Fibroblast of villous mesenchyme (primary cell): ENCODE data around the gene TSPAN4. TPM values are rescaled to one million over a fixed set of nuclear protein-coding genes. Genes with fewer than 3 reads are reported as not detected.
A peak's percentile ranks its signal among the peaks of the same experiment; 100 is the strongest.

Source experiments
- DNase-seq: peaks from one replicate; pipeline ENCODE4 v3.0.0-alpha.2; 2010; ENCODE audit warnings: low read depth
- H3K4me3 ChIP-seq: 2 replicates; pipeline ENCODE4 v1.5.1; 2011; ENCODE audit warnings: low read depth, mild to moderate bottlenecking, low read length
- total RNA-seq: library from RNA; depleted of rRNA; stranded (reverse); fragments of >200 nt; gene quantifications from 2 replicates; pipeline ENCODE4 v1.2.3, GENCODE V29; 2012
- TF ChIP-seq, protein P1 (sequence below): IDR thresholded peaks from 2 replicates; pipeline ENCODE4 v1.5.1; 2012; ENCODE audit warnings: low read depth, mild to moderate bottlenecking, low read length; ENCODE audit not compliant: insufficient read depth

Gene TSPAN4
- total RNA-seq, 1 donor: 113 TPM

DNA sequence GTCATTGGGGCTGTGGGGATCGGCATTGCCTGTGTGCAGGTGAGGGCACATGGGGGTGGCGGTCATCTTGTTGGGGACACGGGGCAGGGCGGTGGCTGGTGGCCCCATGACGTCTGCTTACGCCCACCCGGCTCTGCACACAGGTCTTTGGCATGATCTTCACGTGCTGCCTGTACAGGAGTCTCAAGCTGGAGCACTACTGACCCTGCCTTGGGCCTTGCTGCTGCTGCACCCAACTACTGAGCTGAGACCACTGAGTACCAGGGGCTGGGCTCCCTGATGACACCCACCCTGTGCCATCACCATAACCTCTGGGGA is 4.7 kb upstream of the TSPAN4 start:
- no peak overlapping the region for H3K4me3 ChIP-seq
- DNase-seq: no peak
- TF ChIP-seq, protein P1, sequence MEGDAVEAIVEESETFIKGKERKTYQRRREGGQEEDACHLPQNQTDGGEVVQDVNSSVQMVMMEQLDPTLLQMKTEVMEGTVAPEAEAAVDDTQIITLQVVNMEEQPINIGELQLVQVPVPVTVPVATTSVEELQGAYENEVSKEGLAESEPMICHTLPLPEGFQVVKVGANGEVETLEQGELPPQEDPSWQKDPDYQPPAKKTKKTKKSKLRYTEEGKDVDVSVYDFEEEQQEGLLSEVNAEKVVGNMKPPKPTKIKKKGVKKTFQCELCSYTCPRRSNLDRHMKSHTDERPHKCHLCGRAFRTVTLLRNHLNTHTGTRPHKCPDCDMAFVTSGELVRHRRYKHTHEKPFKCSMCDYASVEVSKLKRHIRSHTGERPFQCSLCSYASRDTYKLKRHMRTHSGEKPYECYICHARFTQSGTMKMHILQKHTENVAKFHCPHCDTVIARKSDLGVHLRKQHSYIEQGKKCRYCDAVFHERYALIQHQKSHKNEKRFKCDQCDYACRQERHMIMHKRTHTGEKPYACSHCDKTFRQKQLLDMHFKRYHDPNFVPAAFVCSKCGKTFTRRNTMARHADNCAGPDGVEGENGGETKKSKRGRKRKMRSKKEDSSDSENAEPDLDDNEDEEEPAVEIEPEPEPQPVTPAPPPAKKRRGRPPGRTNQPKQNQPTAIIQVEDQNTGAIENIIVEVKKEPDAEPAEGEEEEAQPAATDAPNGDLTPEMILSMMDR: no peak

DNA sequence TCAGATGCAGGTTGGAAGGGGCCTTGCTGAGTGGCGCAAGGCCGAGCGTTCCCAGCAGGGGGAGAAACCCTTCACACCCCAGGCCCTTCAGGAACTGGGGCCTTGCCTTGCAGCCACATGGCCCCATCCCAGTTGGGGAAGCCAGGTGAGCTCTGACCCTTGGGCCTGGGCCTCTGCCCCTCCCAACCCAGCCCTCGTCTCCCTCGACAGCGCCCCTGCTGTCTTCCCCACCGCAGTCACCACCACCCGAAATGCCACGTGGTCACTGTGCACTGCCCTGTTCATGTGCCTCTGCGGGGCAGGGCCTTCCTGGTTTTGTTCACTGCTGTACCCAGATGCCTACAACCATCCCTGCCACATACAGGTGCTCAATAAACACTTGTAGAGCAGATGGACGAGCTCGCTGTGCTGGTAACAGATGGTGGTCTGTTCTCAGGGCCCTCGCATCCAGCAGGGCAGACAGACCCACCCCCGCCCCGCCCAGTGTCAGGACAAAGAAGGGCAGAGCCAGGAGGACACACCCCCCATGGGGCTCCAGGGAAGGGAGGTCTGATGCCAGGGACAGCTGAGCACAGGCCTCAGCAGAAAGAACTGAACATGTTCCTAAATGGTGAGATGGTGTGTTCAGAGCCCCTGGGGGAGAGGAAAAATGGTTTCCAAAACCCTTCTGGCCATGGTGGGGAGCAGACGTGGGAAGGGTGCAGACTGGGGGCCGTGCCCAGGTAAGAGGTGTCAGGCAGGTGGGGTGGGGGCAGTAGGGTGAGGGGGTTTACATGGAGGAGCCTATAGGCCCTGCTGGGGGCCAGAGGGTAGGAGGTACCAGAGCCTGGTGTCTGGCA is 4.0 kb upstream of the TSPAN4 start:
- TF ChIP-seq, protein P1: peak; percentile 28
- no peak overlapping the region for H3K4me3 ChIP-seq
- DNase-seq: no peak

DNA sequence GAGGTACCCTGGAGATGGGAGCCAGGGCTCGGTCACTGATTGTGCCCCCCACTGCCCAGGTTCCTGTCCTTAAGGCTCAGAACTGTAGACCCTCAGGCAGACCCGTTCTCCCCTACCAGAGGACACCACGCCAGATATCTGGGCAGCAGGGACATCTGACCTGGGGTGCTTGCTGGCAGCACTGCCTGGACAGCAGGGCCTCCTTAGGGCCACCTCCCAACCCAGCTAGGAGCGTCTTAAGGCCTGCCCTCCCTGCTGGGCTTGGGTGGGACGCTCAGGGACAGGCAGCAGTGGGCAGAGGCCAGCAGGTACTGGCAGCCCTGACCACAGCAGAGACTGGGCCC is 3.4 kb upstream of the TSPAN4 start:
- TF ChIP-seq, protein P1: no peak
- no peak for DNase-seq

DNA sequence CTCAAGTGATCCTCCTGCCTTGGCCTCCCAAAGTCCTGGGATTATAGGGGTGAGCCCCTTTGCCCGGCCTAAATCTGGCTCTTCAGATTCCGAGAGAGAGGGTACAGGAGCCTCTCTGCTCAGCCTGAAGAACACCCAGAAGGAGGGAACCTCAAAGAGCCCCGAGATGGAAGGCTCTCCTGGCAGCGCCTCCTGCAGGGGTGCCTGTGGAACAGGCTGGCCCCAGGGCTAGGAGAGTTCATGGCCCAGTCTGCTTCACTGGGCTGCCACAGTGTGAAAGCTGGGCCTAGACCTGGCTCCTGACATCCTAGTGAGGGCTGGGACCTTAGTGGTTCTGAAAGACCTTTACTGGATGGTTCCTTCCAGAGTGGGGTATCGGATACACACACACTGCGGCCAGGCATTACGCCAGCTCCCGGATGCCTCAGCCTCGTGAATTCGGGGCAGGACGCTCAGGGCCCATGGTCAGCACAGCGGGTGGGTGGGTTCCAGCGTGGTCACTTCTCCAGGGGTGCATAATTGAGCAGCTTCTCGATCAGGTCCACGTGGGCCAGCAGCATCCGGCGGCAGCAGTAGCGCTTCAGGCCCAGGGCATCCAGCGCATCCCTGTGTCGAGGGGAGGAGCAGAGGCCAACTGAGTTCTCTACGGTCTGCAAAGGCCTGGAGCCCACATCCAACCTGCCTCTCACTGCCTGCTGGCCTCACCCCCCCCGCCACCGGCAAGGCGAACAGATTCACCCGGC is 2.6 kb upstream of the TSPAN4 start:
- TF ChIP-seq, protein P1: peak; percentile 30
- peak overlapping the region; percentile 86 for H3K4me3 ChIP-seq
- no peak for DNase-seq

More for the DNA sequence above, 3.4 kb upstream of the TSPAN4 start:
- H3K4me3 ChIP-seq: no peak overlapping the region

DNA sequence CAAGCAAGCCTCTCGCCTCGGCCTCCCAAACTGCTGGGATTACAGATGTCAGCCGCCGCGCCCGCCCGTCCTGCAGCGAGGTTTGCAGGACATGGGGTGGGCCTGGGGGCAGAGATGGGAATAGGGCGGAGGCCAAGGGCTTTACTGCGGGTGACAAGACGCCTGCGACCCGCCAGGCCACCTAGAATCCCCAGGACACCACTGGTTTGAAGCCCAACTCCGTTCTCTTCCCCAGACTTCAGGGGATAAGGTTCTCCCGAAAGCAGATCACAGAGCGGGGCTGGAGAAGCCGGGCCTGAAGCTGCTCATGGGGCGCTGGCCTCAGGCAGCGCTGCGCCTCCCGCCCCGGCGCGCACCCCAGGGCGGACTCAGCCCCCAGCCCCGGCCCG is 677 bp upstream of the TSPAN4 start:
- TF ChIP-seq, protein P1: no peak
- H3K4me3 ChIP-seq: peak overlapping the region; percentile 86
- DNase-seq: no peak

DNA sequence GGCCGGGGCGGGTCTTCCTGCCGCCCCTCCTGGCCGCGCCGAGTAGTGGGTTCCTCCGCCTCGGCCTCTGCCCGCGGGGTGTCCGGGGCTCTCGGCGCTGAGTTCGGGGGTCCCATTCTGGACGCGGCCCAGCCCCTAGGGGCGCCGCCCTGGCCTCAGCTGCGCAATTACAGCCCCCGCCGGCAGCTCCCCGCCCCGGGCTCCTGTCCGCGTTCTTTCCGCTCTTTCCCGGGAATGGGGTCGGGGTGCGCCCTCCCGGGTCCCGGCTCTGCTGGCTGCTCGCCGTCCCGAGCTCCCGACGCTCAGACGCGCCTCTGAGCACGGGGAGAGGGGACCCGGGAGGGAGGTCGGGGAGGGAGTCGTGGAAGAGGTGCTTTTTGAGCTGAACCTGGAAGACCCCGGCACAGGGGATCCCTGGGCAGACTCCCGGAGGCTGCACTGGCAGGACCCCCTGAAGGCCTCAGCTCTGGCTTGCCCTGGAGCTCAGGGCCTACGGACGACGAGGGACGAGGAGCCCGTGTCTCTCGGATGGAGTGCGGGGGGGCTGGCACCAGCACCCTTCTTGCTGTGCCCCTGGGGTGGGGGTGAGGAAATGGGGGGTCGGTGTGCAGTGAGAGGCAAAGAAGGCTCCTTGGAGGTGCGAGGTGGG is 558 bp downstream of the TSPAN4 start:
- no peak for DNase-seq
- TF ChIP-seq, protein P1: no peak
- peak overlapping the region; percentile 86 for H3K4me3 ChIP-seq
